ENCODE results near the gene RASA3. TPM values are rescaled to one million over a fixed set of nuclear protein-coding genes. Genes with fewer than 3 reads are reported as not detected.
"Not testable (repeated sequence)": the region's sequence is repeated elsewhere in the genome, so short reads cannot be mapped to it uniquely, and the experiment has no call there.

The RASA3 gene
- total RNA-seq, 2 donors from 2014 or later, result 28.8 to 30.1 TPM

- peak; percentile 73 for DNase-seq (ENCODE audit: low spot score)
- intact Hi-C loops (cut with DNase I), result no loop called here
These were observed 12.3 kb upstream of the RASA3 start for GRCh38 chr13:114144606-114145244.

- intact Hi-C loops (cut with DNase I), result no loop called here
- peak; percentile 66 for DNase-seq (ENCODE audit: low spot score)
These were observed 11.6 kb upstream of the RASA3 start for GRCh38 chr13:114143806-114144605.

GRCh38 chr13:114142640-114143490 lies 10.4 kb upstream of the RASA3 start:
- peak; percentile 81 for DNase-seq (ENCODE audit: low spot score)
- intact Hi-C loops (cut with DNase I), result no loop called here

DNA sequence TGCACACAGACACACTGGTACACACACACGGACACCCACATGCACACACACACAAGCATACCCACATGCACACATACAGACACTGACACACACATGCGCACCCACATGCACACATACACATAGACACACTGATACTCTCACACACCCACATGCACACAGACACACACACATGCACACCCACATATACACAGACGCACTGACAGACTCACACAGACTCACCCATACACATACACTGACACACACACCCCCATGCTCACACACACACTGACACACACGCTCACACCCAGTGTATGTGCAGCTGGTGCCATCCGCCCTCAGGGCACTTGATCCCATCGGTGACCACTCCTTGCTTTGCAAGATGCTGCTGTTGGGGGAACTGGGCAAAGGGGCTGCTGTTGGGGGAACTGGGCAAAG lies 9.7 kb upstream of the RASA3 start:
- intact Hi-C loops (cut with DNase I), result no loop called here

DNA sequence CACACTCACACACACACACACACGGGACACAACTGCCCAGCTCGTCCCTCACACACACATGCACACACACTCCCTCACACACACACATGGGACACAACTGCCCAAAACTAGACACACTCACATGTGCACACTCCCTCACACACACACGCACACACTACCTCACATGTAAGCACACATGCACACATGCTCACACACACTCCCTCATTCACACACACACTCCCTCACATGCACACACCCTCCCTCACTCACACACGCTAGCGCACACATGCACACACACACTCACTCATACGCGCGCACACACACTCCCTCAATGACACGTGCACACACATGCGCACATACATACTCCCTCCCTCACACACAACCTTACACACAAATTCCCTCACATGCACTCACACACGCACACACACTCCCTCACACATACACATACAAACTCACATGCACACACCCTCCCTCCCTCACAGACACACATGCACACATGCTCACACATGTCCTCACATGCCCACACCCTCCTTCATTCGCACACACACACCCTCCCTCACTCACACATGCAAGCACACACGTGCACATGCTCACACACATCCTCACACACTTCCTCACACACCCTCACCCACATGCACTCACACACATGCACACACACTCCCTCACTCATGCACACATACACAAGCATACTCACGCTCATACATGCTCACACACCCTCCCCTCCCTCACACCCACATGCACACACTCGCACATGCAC lies 9.0 kb upstream of the RASA3 start:
- intact Hi-C loops (cut with DNase I), result no loop called here
- peak; percentile 29 for DNase-seq (ENCODE audit: low spot score)

More for the DNA sequence above, 9.7 kb upstream of the RASA3 start:
- DNase-seq (ENCODE audit: low spot score), result peak; percentile 29

DNA sequence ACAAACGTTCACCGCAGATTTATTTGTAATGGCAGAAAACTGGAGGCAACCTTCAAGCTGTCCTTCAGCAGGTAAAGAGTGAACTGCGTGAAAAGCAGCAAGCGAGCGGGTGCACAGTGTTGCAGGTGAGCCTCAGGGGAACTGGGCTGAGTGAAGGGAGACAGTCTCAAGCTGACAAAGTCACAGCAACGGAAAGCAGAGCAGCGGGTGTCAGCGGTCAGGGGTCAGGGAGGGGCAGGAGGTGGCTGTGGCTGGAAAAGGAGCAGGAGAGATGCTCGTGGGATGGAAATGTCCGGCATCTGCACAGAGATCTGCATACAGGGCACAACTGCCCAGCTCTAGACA lies 8.5 kb upstream of the RASA3 start:
- intact Hi-C loops (cut with DNase I), result no loop called here
- DNase-seq (ENCODE audit: low spot score), result peak; percentile 23

DNA sequence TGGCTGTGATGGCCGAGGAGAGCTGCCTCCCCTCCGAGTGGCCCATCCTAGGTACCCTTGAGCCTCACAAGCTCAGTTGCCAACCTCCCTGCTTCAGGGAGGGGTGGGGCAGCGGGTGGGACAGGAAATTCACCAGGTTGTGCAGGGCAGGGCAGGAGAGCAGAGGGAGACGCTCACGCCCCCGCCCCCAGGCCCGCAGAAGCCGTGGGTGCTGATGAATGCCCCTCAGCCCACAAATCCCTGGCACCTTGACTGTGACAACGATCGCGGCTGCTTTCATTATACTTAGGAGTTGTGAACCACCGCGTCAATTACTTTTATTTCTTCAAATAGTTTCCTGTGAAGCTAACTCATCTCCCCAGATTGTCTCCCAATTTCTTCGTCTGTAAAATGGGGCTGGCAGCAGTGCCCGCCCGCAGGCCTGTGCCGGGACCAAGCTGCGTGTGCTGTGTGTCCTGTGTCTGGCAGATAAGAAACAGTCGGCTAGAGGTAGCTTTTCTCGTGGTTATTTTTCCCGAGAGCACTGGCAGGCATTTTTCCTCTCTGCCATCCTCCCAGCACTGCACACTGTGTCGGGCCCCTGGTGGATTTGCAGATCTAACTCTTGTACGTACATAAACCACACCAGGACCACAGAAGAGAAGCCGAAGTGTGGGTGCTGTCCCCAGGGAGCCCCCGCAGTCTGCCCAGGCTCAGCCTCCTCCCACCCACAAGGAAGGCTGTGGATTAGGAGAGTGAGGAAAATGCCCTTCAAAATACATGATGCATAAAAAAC lies 7.9 kb upstream of the RASA3 start:
- peak; percentile 68 for DNase-seq (ENCODE audit: low spot score)
- intact Hi-C loops (cut with DNase I), result no loop called here

DNA sequence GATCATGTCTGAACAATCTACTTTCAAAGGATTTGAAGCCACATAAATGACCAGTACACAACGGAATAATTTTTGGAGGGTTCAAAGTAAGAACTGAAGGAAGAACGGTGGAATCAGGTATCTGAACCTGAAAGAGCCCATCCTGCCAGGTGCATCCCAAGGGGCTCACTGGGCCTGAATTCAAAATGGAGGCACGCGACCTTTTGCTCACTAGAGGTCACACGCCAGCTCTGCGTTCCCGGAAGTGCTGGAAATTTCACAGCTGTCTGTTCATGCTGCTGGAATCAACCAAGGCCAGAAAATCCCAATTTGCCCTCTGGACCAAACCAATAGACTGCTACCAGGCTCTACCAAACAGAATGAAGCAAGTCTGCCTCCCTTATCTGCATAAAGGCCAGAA lies 4.2 kb upstream of the RASA3 start:
- peak; percentile 43 for DNase-seq (ENCODE audit: low spot score)
- intact Hi-C loops (cut with DNase I), result no loop called here

DNA sequence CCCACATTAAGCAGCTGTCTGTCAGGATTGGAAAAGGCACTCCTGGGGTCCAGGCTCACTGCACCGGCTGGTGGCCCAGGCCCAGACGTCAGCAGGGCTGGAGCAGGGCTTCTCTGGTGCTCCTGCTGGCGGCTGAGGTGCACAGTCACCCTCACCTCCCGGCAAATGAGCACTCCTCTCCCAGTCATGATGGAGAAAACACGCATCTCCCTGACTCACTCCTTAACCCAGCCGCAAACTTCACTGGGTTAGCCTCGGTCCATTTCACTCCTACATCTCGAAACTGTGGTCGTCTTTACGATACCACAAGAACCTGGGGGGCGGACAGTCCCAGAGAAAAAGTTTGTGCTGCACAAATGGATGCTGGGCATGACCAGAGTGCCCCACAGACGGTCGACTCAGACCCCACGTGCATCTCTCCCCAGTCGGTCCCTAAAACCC lies 3.3 kb upstream of the RASA3 start:
- peak; percentile 49 for DNase-seq (ENCODE audit: low spot score)
- intact Hi-C loops (cut with DNase I), result no loop called here

DNA sequence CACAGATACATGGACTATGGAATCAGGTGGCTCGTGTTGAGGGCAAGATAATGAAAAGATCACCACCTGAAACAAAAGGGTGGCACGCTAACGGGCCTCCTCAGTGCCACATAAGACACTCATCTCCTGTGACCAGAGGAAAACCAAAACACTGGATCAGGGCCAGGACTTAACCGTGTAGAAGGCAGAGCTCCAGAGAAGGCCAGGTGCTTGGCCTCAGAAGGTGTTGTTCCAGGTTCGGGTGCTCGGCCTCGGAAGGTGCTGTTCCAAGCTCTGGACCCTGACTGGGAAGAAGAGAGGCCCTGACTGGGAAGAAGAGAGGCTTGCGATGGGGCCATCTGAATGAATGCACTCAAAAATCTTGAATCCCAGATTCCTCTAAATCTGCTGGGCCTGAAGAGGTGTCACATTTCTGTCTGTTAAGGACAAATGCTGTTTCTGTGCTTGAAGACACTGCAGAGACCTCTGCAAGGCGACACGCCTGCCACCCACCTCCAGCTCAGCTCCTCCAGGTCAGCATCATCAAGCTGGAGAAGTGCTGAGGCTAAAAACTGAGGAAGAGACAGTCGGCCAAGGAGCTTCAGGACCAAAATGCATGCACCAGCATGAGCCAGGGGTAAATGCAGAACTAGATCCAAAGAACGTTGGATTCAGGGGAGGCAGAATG lies 2.7 kb upstream of the RASA3 start:
- peak; percentile 29 for DNase-seq (ENCODE audit: low spot score)
- intact Hi-C loops (cut with DNase I), result no loop called here

DNA sequence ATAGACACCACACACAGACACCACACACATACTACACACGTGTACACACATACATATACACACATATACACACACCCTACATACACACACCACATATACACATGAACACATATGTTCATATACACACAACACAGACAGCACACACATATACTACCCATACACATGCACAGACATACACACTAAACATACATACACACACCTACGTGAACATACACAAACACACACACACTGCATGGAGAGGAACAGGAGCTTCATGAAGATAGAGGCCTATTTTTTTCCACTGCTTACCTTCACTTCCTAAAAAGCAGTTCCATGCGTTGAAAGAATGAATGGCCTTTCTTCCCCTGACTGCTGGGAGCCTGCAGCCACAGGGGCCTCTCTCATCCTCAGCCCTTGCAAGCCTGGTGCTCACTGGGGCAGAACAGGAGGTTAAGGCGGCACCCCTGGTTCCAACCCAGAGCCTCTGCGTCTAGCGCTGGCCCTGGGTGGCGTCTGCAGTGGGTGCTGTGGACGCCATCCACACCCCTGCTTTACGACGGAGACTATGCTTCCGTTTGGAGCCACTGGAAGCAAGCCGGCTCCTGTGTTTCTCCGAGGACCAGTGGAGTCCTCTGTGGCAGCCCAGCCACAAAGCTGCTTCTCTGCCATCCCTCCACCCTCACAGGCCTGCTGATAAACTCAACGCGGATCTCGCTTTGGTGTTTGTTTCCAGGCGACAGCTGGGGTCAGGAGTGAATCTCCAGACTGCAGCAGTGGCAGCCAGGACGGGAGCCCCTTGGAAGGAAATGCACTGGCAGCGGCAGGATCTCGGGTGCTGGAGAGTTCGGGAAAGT lies 1.9 kb upstream of the RASA3 start:
- intact Hi-C loops (cut with DNase I), result no loop called here
- DNase-seq (ENCODE audit: low spot score), result peak; percentile 79

DNA sequence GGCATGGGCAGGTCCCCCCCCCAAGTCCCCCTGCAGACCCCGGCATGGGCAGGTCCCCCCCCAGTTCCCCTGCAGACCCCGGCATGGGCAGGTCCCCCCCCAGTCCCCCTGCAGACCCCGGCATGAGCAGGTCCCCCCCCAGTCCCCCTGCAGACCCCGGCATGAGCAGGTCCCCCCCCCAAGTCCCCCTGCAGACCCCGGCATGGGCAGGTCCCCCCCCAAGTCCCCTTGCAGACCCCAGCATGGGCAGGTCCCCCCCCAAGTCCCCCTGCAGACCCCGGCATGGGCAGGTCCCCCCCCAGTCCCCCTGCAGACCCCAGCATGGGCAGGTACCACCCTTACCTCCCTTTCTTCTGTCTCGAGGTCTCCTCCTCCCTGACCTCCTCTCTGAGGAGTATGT lies 1.1 kb upstream of the RASA3 start:
- intact Hi-C loops (cut with DNase I); DNase-seq (ENCODE audit: low spot score): not testable (repeated sequence)

DNA sequence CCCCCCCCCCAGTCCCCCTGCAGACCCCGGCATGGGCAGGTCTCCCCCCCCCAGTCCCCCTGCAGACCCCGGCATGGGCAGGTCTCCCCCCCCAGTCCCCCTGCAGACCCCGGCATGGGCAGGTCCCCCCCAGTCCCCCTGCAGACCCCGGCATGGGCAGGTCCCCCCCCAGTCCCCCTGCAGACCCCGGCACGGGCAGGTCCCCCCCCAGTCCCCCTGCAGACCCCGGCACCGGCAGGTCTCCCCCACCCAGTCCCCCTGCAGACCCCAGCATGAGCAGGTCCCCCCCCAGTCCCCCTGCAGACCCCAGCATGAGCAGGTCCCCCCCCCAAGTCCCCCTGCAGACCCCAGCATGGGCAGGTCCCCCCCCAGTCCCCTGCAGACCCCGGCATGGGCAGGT lies 703 bp upstream of the RASA3 start:
- intact Hi-C loops (cut with DNase I); DNase-seq (ENCODE audit: low spot score): not testable (repeated sequence)

DNA sequence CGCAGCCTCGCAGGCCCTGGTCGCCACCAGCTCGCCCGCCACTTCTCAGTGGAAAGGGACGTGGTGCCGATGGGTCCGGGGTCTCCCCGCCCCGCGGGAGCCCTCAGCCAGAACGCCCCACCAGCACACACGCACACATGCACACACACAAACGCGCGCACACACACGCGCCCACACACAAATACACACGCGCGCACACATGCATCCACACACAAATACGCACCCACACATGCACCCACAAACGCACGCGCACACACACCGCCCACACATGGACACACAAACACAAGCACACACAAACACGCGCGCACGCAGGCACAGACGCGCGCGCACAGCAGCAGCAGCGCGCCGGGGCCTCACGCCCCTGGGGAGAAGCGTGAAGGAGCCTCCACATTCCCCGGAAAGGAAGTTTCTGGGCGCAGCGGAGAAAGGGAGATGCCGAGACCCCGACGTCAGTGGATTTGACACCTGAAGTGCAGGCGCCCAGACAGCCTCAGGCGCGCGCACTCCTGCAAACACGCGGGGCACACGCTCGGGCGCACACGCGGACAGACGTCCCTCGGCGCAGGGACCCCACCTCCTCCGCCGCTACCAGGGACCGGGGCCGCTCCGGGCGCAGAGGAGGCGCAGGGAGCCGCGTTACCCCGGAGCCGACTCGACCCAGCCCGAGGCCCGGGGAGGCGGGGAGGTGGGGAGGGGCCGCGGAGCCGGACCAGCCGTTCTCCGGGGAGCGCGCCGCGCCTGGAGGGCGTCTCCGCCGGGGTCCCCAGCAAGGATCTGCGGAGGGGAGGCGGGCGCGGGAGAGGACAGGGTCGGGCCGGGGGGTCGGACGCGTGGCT lies 622 bp downstream of the RASA3 start:
- intact Hi-C loops (cut with DNase I), result no loop called here
- peak; percentile 83 for DNase-seq (ENCODE audit: low spot score)

DNA sequence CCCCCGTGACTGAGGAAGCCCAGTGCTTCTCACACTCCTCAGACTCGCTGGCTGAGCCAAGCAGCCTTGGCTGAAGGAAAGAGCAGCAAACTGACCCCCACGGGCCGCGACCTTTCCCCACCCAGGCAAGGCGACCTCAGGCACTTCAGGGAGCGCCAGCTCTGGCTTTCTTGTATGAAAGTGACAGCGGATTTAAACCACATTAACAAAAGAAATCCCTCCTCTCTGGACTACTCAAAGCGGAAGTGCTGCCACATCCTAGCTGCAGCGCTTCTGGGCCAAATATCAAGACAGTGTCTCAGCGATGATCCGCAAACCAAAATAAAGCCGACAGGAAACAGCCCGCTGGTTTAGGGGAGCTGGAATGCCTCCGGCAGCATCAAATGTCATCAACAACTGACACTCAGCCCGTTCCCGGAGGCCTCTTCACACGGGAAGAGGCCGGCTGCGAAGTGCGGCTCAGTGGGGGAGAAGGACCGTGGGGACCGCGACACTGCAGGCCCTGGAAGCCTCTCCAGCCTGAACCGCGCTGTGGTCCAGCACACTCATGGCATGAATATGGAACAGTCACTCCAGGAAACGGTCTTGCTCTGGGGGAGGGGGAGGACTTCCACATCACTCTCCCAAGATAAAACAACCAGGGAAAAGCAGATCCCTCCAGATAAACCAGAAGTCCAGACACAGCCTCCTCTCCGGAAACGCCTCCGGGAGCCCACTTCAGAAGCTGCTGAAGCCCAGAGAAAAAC lies 1.4 kb downstream of the RASA3 start:
- intact Hi-C loops (cut with DNase I), result no loop called here

More for the DNA sequence above, 1.4 kb downstream of the RASA3 start:
- DNase-seq (ENCODE audit: low spot score), result peak; percentile 90

Data from posterior vena cava (tissue), 2 donors.